ENCODE results near the gene SLC30A7.

DNA sequence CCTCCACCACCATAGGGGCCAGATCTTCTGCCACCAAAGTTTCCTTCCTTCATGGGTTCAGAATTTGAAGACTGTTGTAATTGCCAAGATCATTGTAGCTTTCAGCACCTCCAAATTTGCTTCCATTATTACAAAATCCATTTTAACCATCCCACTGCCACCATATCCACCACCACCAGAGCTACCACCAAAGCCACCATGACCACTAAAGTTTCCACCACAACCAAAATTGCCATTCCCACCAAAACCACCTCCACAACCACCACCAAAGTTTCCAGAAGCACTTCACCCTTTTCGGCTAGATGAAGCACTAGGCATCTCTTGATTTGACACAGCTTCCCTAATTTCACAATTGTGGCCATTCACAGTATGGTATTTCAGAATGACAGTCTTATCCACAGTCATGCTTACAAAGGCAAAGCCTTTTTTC lies 45.2 kb downstream of the SLC30A7 start:
- TF ChIP-seq PPARA (CRISPR knock-in tag; IDR thresholded peaks at IDR 0.05; ENCODE audit: borderline replicate concordance) (no peak), ZC3H10 (CRISPR knock-in tag; IDR thresholded peaks at IDR 0.05) (no peak), TOX (CRISPR knock-in tag; IDR thresholded peaks at IDR 0.05; ENCODE audit: borderline replicate concordance) (no peak)
- TF ChIP-seq, protein P1, sequence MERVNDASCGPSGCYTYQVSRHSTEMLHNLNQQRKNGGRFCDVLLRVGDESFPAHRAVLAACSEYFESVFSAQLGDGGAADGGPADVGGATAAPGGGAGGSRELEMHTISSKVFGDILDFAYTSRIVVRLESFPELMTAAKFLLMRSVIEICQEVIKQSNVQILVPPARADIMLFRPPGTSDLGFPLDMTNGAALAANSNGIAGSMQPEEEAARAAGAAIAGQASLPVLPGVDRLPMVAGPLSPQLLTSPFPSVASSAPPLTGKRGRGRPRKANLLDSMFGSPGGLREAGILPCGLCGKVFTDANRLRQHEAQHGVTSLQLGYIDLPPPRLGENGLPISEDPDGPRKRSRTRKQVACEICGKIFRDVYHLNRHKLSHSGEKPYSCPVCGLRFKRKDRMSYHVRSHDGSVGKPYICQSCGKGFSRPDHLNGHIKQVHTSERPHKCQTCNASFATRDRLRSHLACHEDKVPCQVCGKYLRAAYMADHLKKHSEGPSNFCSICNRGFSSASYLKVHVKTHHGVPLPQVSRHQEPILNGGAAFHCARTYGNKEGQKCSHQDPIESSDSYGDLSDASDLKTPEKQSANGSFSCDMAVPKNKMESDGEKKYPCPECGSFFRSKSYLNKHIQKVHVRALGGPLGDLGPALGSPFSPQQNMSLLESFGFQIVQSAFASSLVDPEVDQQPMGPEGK (CRISPR knock-in tag; IDR thresholded peaks at IDR 0.05; ENCODE audit: borderline replicate concordance), result no peak
- TF ChIP-seq, protein P2, sequence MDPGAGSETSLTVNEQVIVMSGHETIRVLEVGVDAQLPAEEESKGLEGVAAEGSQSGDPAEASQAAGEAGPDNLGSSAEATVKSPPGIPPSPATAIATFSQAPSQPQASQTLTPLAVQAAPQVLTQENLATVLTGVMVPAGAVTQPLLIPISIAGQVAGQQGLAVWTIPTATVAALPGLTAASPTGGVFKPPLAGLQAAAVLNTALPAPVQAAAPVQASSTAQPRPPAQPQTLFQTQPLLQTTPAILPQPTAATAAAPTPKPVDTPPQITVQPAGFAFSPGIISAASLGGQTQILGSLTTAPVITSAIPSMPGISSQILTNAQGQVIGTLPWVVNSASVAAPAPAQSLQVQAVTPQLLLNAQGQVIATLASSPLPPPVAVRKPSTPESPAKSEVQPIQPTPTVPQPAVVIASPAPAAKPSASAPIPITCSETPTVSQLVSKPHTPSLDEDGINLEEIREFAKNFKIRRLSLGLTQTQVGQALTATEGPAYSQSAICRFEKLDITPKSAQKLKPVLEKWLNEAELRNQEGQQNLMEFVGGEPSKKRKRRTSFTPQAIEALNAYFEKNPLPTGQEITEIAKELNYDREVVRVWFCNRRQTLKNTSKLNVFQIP (CRISPR knock-in tag; IDR thresholded peaks at IDR 0.05; ENCODE audit: borderline replicate concordance, low read depth), result no peak
